CD4-positive, alpha-beta T cell (primary cell): ENCODE measurements around the gene TTLL9. TPM values are rescaled to one million over a fixed set of nuclear protein-coding genes. Genes with fewer than 3 reads are reported as not detected.

Experiments used
- ATAC-seq: fragments of 200-7000 bp; cut with Tn5 transposase; one replicate; pipeline ENCODE4 v1.10.0; 2022; ENCODE audit warnings: mild to moderate bottlenecking; ENCODE audit not compliant: poor library complexity
- CTCF ChIA-PET: fragments of 350-600 bp; sonication (Branson Sonifier 250); formaldehyde crosslinking; loops from one replicate; lab custom pipeline; 2021; ENCODE audit warnings: antibody characterized with exemption, inconsistent platforms; lab: Charles Lee
- POLR2A ChIA-PET: fragments of 350-600 bp; sonication (Branson Sonifier 250); formaldehyde crosslinking; loops from one replicate; lab custom pipeline; 2021; ENCODE audit warnings: antibody characterized with exemption, inconsistent platforms; lab: Charles Lee
- DNase-seq, 14 experiments: peaks; one replicate each; pipeline ENCODE4 v3.0.0-alpha.2; 2013 to 2020; ENCODE audit warnings: mixed read lengths in 2 of 14
- H3K27ac ChIP-seq, 2 donors: one replicate each; pipeline versions ENCODE4 v1.5.1 to v1.7.0; 2013; ENCODE audit warnings: low read length in 2 of 2, low read depth in 1 of 2, mild to moderate bottlenecking in 1 of 2
- H3K27me3 ChIP-seq, 2 experiments: 1 replicate in 1 of 2; 2 replicates in 1 of 2; pipeline versions ENCODE4 v1.6.1 to v1.7.0; 2013; ENCODE audit warnings: low read length in 2 of 2, control low read depth in 1 of 2, mild to moderate bottlenecking in 1 of 2, moderate library complexity in 1 of 2; ENCODE audit not compliant: insufficient read depth in 2 of 2, control insufficient read depth in 1 of 2
- H3K36me3 ChIP-seq: one replicate; pipeline ENCODE4 v1.6.1; 2013; ENCODE audit warnings: low read length, control low read depth; ENCODE audit not compliant: insufficient read depth
- H3K4me1 ChIP-seq: one replicate; pipeline ENCODE4 v1.6.1; 2013; ENCODE audit warnings: low read length, control low read depth; ENCODE audit not compliant: insufficient read depth
- H3K4me3 ChIP-seq: one replicate; pipeline ENCODE4 v1.5.1; 2013; ENCODE audit warnings: mild to moderate bottlenecking, low read length, moderate library complexity
- H3K9me3 ChIP-seq, 2 experiments: 1 replicate in 1 of 2; 2 replicates in 1 of 2; pipeline versions ENCODE4 v1.6.1 to v1.7.0; 2013; ENCODE audit warnings: low read length in 2 of 2, mild to moderate bottlenecking in 2 of 2, control low read depth in 1 of 2, moderate library complexity in 1 of 2; ENCODE audit not compliant: control insufficient read depth in 1 of 2, insufficient read depth in 1 of 2
- H3K27ac Mint-ChIP-seq: one replicate; pipeline ENCODE4 v1.8.0; 2020; ENCODE audit warnings: mixed read lengths
- H3K27me3 Mint-ChIP-seq: one replicate; pipeline ENCODE4 v1.8.0; 2021; ENCODE audit warnings: mixed read lengths
- H3K36me3 Mint-ChIP-seq: one replicate; pipeline ENCODE4 v1.8.0; 2021; ENCODE audit warnings: low read depth, mixed read lengths
- H3K4me1 Mint-ChIP-seq: one replicate; pipeline ENCODE4 v1.8.0; 2021; ENCODE audit warnings: low read depth, mixed read lengths
- H3K4me3 Mint-ChIP-seq: one replicate; pipeline ENCODE4 v1.8.0; 2020; ENCODE audit warnings: mild to moderate bottlenecking, mixed read lengths
- H3K9me3 Mint-ChIP-seq: one replicate; pipeline ENCODE4 v1.8.0; 2020; ENCODE audit warnings: mixed read lengths
- CTCF ChIP-seq: fragments of 200-600 bp; IDR thresholded peaks from one replicate; pipeline ENCODE4 v1.8.0; 2022; ENCODE audit warnings: antibody characterized with exemption, mild to moderate bottlenecking
- intact Hi-C, 2 experiments: fragments of 100-400 bp; cut with DNase I in 1 of 2; cut with micrococcal nuclease in 1 of 2; formaldehyde crosslinking; loops; one replicate each; pipeline versions ENCODE4 v1.15.1 to v1.9.0; 2023 to 2025; cut with DNase I, micrococcal nuclease
- total RNA-seq, 174 experiments: library from RNA in 2 of 174; stranded (reverse) in 2 of 174; gene quantifications; one replicate each; pipeline ENCODE4 v1.2.3 and lab custom pipeline; 2021 to 2026

Gene TTLL9
- total RNA-seq, 2 experiments from 2014 or later: not detected

DNA sequence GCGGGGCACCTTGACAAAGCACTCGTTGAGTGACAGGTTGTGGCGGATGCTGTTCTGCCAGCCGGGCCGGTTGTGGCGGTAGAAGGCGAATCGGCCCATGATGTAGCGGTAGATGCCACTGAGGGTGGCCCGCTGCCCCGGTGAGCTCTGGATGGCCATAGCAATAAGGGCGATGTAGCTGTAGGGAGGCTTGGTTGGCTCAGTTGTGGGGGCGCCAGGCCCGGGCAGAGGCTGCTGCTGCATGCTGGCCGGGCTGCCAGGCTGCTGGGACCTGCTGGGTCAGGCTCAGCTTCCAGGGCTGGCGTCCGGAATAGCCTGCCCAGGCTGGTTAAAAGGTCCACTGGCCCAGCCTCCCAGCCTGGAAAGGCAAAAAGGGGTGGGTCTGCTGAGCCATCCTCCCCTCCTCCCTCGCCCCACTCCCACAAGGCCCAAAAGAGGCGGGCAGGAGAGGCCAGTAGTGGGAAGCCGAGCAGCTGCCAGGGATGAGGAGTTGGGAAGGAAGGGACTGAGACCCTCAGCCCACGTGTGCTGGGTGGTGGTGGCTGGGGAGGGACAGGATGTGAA lies 25.1 kb upstream of the TTLL9 start, which contains the start of gene FOXS1:
FOXS1 (minus strand) TSS at position 305 of the 564 bp plus-strand sequence; CDS start at position 243, 62 bp downstream.
- H3K9me3 Mint-ChIP-seq: no peaks in the 10 kb centered on the region
- POLR2A ChIA-PET: no interaction called here
- H3K4me3 Mint-ChIP-seq: no peak within 1 kb of the TSS
- H3K4me1 ChIP-seq: no peaks in the 10 kb centered on the region
- no peak for TF ChIP-seq CTCF
- H3K27ac ChIP-seq: no peak within 1 kb of the TSS
- peaks cover 0 to 7% of the 10 kb centered on the region in 2 experiments for H3K27me3 ChIP-seq
- H3K27me3 Mint-ChIP-seq: peaks cover 15% of the 10 kb centered on the region
- H3K27ac Mint-ChIP-seq: no peak within 1 kb of the TSS
- ATAC-seq (no peak), DNase-seq (no peak)
- H3K9me3 ChIP-seq: peaks cover 0 to 3% of the 10 kb centered on the region in 2 experiments
- no peaks in the 10 kb centered on the region for H3K4me1 Mint-ChIP-seq
- H3K36me3 ChIP-seq: no peaks in the 10 kb centered on the region
- H3K36me3 Mint-ChIP-seq: no peaks in the 10 kb centered on the region
- intact Hi-C loops: no loop called here
- CTCF ChIA-PET: no interaction called here
- H3K4me3 ChIP-seq: no peak within 1 kb of the TSS

- intact Hi-C loops: loop anchor here in 1 of 2 experiments (2.0 kb wide), 1 partner anchor 24 kb away; no protein-coding TSS in a partner anchor
- Mint-ChIP-seq H3K4me3 (no peak overlapping the region), H3K27me3 (peaks cover 28% of the 10 kb centered on the region), H3K36me3 (no peaks in the 10 kb centered on the region), H3K27ac (no peak overlapping the region), H3K4me1 (no peaks in the 10 kb centered on the region), H3K9me3 (no peaks in the 10 kb centered on the region)
- TF ChIP-seq CTCF: no peak
- DNase-seq: no peak
- POLR2A ChIA-PET: no interaction called here
- H3K9me3 ChIP-seq: peaks cover 0 to 4% of the 10 kb centered on the region in 2 experiments
- ATAC-seq: no peak
- H3K27ac ChIP-seq: no peak overlapping the region
- peaks cover 3 to 12% of the 10 kb centered on the region in 2 experiments for H3K27me3 ChIP-seq
- H3K4me3 ChIP-seq: no peak overlapping the region
- H3K4me1 ChIP-seq: no peaks in the 10 kb centered on the region
- CTCF ChIA-PET: interaction anchor here (0.8 to 1.2 kb wide), 2 partner anchors 8 to 13 kb away, joined by 3 to 4 read pairs; no protein-coding TSS in a partner anchor
- no peaks in the 10 kb centered on the region for H3K36me3 ChIP-seq
Measured at GRCh38 chr20:31846793-31847138, 23.7 kb upstream of the TTLL9 start.

GRCh38 chr20:31848088-31848999 lies 22.1 kb upstream of the TTLL9 start:
- no peaks in the 10 kb centered on the region for H3K36me3 Mint-ChIP-seq
- ChIA-PET POLR2A (no interaction called here), CTCF (no interaction called here)
- no peak overlapping the region for H3K27ac ChIP-seq
- H3K4me1 ChIP-seq: peaks cover 7% of the 10 kb centered on the region
- ATAC-seq (no peak), DNase-seq (no peak)
- no peaks in the 10 kb centered on the region for H3K4me1 Mint-ChIP-seq
- H3K36me3 ChIP-seq: no peaks in the 10 kb centered on the region
- peaks cover 0 to 4% of the 10 kb centered on the region in 2 experiments for H3K9me3 ChIP-seq
- H3K27me3 Mint-ChIP-seq: peaks cover 32% of the 10 kb centered on the region
- H3K27ac Mint-ChIP-seq: no peak overlapping the region
- H3K4me3 ChIP-seq: no peak overlapping the region
- H3K4me3 Mint-ChIP-seq: no peak overlapping the region
- TF ChIP-seq CTCF: no peak
- no peaks in the 10 kb centered on the region for H3K9me3 Mint-ChIP-seq
- peaks cover 5 to 12% of the 10 kb centered on the region in 2 experiments for H3K27me3 ChIP-seq
- intact Hi-C loops: no loop called here
